Adrenal gland (tissue), 5 donors: ENCODE measurements around the gene PTPRN2.

ENCODE experiments used
- POLR2A ChIP-seq, 2 donors: fragments of 450-650 bp; IDR thresholded peaks; one replicate each; pipeline ENCODE4 v1.6.1; 2017; ENCODE audit warnings: antibody characterized with exemption in 2 of 2, mild to moderate bottlenecking in 2 of 2, moderate library complexity in 1 of 2
- TF ChIP-seq, protein P1 (sequence below), 6 experiments: fragments of 450-650 bp in 4 of 6; fragments of 200-600 bp in 2 of 6; sonication (generic) in 1 of 6; IDR thresholded peaks; 1 replicate in 5 of 6; 2 replicates in 1 of 6; pipeline versions ENCODE4 v1.5.1 to v1.8.0; 2016 to 2021; ENCODE audit warnings: antibody characterized with exemption in 6 of 6, mild to moderate bottlenecking in 2 of 6, moderate library complexity in 1 of 6
- donor health status: DM: no; HTN: no; CAD: no.

DNA sequence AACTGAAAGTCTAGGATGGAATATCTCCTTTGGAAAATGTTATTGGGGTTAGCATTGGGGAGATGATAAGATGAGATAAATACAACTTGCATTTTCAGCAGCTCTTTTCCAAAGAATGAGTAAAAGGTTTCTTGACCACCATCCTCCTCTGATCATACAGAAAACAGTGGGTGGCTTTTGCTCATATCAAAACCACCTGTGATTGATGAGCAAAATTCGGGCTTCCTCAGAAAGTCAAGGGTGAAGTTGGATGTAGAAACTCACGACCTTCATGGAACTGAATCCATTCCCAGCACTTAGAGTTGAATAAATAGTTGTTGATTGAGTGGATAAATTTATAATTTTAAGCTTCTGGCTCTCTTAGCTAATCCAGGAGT lies 1092.5 kb downstream of the PTPRN2 start:
- TF ChIP-seq, protein P1, sequence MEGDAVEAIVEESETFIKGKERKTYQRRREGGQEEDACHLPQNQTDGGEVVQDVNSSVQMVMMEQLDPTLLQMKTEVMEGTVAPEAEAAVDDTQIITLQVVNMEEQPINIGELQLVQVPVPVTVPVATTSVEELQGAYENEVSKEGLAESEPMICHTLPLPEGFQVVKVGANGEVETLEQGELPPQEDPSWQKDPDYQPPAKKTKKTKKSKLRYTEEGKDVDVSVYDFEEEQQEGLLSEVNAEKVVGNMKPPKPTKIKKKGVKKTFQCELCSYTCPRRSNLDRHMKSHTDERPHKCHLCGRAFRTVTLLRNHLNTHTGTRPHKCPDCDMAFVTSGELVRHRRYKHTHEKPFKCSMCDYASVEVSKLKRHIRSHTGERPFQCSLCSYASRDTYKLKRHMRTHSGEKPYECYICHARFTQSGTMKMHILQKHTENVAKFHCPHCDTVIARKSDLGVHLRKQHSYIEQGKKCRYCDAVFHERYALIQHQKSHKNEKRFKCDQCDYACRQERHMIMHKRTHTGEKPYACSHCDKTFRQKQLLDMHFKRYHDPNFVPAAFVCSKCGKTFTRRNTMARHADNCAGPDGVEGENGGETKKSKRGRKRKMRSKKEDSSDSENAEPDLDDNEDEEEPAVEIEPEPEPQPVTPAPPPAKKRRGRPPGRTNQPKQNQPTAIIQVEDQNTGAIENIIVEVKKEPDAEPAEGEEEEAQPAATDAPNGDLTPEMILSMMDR (IDR thresholded peaks at IDR 0.05): no peak
- TF ChIP-seq POLR2A (IDR thresholded peaks at IDR 0.05): no peak
